GM18520 (cell line): ENCODE results near the gene HACD1.

Experiments
- ATAC-seq: cut with Tn5 transposase; IDR thresholded peaks from one replicate; pipeline ENCODE4 v1.9.1; 2021; ENCODE audit not compliant: unreplicated experiment

Gene HACD1

GRCh38 chr10:17617031-17617911 is at the start of gene HACD1:
HACD1 (minus strand) TSS chr10:17617374; CDS start chr10:17617339, 35 bp downstream.
- ATAC-seq, result peak; percentile 34

- no peak for ATAC-seq
These were observed 48.6 kb upstream of the HACD1 start for GRCh38 chr10:17665747-17666146.

GRCh38 chr10:17663450-17663849 is 46.3 kb upstream of the HACD1 start:
- no peak for ATAC-seq

- no peak for ATAC-seq
These were observed 45.3 kb upstream of the HACD1 start for GRCh38 chr10:17662193-17663138.

- no peak for ATAC-seq
These were observed 44.3 kb upstream of the HACD1 start for GRCh38 chr10:17661510-17661909.

GRCh38 chr10:17660921-17661320 is 43.7 kb upstream of the HACD1 start:
- ATAC-seq, result no peak

- ATAC-seq, result no peak
These were observed 42.2 kb upstream of the HACD1 start for GRCh38 chr10:17659365-17659764.

GRCh38 chr10:17657103-17657500 is 39.9 kb upstream of the HACD1 start:
- no peak for ATAC-seq

GRCh38 chr10:17655567-17656146 is 38.5 kb upstream of the HACD1 start:
- peak; percentile 94 for ATAC-seq

GRCh38 chr10:17655009-17655408 is 37.8 kb upstream of the HACD1 start:
- no peak for ATAC-seq

- ATAC-seq, result peak; percentile 33
These were observed 35.4 kb upstream of the HACD1 start for GRCh38 chr10:17652585-17652984.

GRCh38 chr10:17651896-17652295 is 34.7 kb upstream of the HACD1 start:
- ATAC-seq, result no peak

GRCh38 chr10:17650416-17650815 is 33.2 kb upstream of the HACD1 start:
- ATAC-seq, result no peak

- ATAC-seq, result no peak
These were observed 32.7 kb upstream of the HACD1 start for GRCh38 chr10:17649836-17650235.

GRCh38 chr10:17649052-17649451 is 31.9 kb upstream of the HACD1 start:
- ATAC-seq, result no peak

- no peak for ATAC-seq
These were observed 31.3 kb upstream of the HACD1 start for GRCh38 chr10:17648243-17649035.

- no peak for ATAC-seq
These were observed 30.2 kb upstream of the HACD1 start for GRCh38 chr10:17647326-17647725.

- no peak for ATAC-seq
These were observed 28.6 kb upstream of the HACD1 start for GRCh38 chr10:17645621-17646345.

GRCh38 chr10:17644485-17644943 is 27.3 kb upstream of the HACD1 start:
- ATAC-seq, result no peak
